Fibroblast of lung (primary cell): ENCODE data around the gene PADI1. TPM values are rescaled to one million over a fixed set of nuclear protein-coding genes. Genes with fewer than 3 reads are reported as not detected.

Experiments used
- DNase-seq, 2 donors: peaks; one replicate each; pipeline versions ENCODE4 v3.0.0 to v3.0.0-alpha.2; 2010; ENCODE audit warnings: low read depth in 2 of 2
- H2AFZ ChIP-seq: 2 replicates; pipeline ENCODE4 v1.5.1; 2012; ENCODE audit warnings: low read length, control low read depth, inconsistent platforms
- H3K27ac ChIP-seq: 2 replicates; pipeline ENCODE4 v1.5.1; 2011; ENCODE audit warnings: low read length, control low read depth; ENCODE audit not compliant: insufficient read depth
- H3K27me3 ChIP-seq: 2 replicates; pipeline ENCODE4 v1.5.1; 2011; ENCODE audit warnings: mild to moderate bottlenecking, low read length; ENCODE audit not compliant: control insufficient read depth, insufficient read depth
- H3K36me3 ChIP-seq: 2 replicates; pipeline ENCODE4 v1.5.1; 2011; ENCODE audit warnings: low read length; ENCODE audit not compliant: control insufficient read depth, insufficient read depth
- H3K4me1 ChIP-seq: 2 replicates; pipeline ENCODE4 v1.5.1; 2011; ENCODE audit warnings: low read length; ENCODE audit not compliant: control insufficient read depth, insufficient read depth; ENCODE audit errors: extremely low read depth
- H3K4me2 ChIP-seq: 2 replicates; pipeline ENCODE4 v1.5.1; 2011; ENCODE audit warnings: low read length, control low read depth; ENCODE audit not compliant: insufficient read depth; ENCODE audit errors: extremely low read depth
- H3K4me3 ChIP-seq, 4 experiments: fragments of 200-600 bp in 1 of 4; sonication (generic) in 1 of 4; replicated peaks in 1 of 4; 2 replicates each; pipeline ENCODE4 v1.5.1; 2011 to 2016; ENCODE audit warnings: low read length in 4 of 4, low read depth in 3 of 4, mild to moderate bottlenecking in 3 of 4, control low read depth in 2 of 4, inconsistent platforms in 1 of 4, mixed read lengths in 1 of 4; ENCODE audit not compliant: insufficient read depth in 1 of 4; ENCODE audit errors: control extremely low read depth in 1 of 4
- H3K79me2 ChIP-seq: 2 replicates; pipeline ENCODE4 v1.5.1; 2012; ENCODE audit warnings: mild to moderate bottlenecking, low read length, inconsistent platforms; ENCODE audit not compliant: control insufficient read depth, insufficient read depth
- H3K9ac ChIP-seq: 2 replicates; pipeline ENCODE4 v1.5.1; 2011; ENCODE audit warnings: mild to moderate bottlenecking, low read length, control low read depth; ENCODE audit not compliant: insufficient read depth
- H3K9me3 ChIP-seq: 2 replicates; pipeline ENCODE4 v1.5.1; 2012; ENCODE audit warnings: low read depth, low read length; ENCODE audit not compliant: control insufficient read depth, insufficient read depth
- H4K20me1 ChIP-seq: 2 replicates; pipeline ENCODE4 v1.5.1; 2011; ENCODE audit warnings: low read length; ENCODE audit not compliant: control insufficient read depth, insufficient read depth; ENCODE audit errors: extremely low read depth
- EZH2 ChIP-seq: IDR thresholded peaks from 2 replicates; pipeline ENCODE4 v1.5.1; 2012; ENCODE audit warnings: low read length, control low read depth, mild to moderate bottlenecking; ENCODE audit errors: missing control alignments
- polyA plus RNA-seq, 2 donors: library from polyadenylated mRNA; depleted of rRNA in 1 of 2; stranded (reverse) in 1 of 2; unstranded in 1 of 2; fragments of >200 nt; gene quantifications; 2 replicates each; pipeline ENCODE4 v1.2.1, GENCODE V29; 2011 to 2012; ENCODE audit warnings: missing spikeins in 1 of 2
- total RNA-seq: library from RNA; depleted of rRNA; stranded (reverse); fragments of >200 nt; gene quantifications from 2 replicates; pipeline ENCODE4 v1.2.1, GENCODE V29; 2014
- TF ChIP-seq, protein P1 (sequence below), 2 donors: IDR thresholded peaks in 1 of 2; conservative IDR thresholded peaks in 1 of 2; 1 replicate in 1 of 2; 2 replicates in 1 of 2; pipeline ENCODE4 v1.5.1; 2011 to 2012; ENCODE audit warnings: low read length in 2 of 2, control low read depth in 1 of 2, inconsistent platforms in 1 of 2, low read depth in 1 of 2, mild to moderate bottlenecking in 1 of 2

The PADI1 gene
- total and polyA plus RNA-seq, 2 donors (not counting 1 experiment from before 2014, with no cell fraction given) = not detected

DNA sequence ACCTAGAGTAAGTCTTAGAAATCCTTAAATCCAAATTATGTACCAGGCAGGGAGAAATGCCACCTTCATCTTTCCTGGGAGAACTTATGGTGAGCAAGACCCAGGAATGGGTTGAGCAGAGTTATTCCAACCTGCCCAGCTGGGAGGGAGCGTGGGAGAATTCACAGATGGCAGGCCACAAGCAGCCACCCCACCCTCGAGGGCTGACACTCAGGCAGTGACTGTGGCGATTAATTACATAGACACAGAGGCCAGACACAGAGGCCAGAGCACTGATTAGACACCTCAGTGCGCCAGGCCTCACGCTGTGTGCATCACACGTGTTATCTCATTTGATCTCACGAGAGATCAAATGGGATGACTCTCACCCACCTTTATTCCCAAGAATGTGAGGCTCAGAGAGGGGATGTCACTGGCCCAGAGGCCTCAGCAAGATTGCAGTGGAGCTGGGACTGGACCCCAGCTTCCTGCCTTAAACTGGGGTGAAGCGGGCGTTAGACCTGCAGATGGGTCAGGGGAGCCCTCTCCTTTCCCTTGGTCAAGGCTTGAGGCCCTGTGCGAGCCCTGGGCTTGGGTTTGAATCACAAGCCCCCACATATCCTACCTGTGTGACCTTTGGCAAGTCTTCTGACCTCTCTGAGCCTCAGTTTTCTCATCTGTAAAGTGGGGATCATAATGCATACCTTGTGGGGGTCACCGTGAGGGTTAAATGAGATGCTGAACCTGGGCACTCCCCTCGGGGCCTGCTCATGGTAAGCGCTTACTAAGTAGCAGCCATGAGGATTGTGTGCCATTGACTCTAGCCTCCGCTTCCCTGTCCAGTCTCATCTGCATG, 74.3 kb downstream of the PADI1 start:
- H3K36me3 ChIP-seq = no peaks in the 10 kb centered on the region
- no peaks in the 10 kb centered on the region for H4K20me1 ChIP-seq
- peaks cover under 1% of the 10 kb centered on the region for H3K27me3 ChIP-seq
- no peaks in the 10 kb centered on the region for H3K79me2 ChIP-seq
- peak in 1 of 2 donors; percentile 31 for DNase-seq
- no peak overlapping the region for H3K9ac ChIP-seq
- no peaks in the 10 kb centered on the region for H3K9me3 ChIP-seq
- no peak overlapping the region for H3K4me3 ChIP-seq
- H3K4me2 ChIP-seq = no peak overlapping the region
- H3K4me1 ChIP-seq = no peaks in the 10 kb centered on the region
- no peak overlapping the region for H3K27ac ChIP-seq
- H2AFZ ChIP-seq = no peak overlapping the region
- TF ChIP-seq, protein P1, sequence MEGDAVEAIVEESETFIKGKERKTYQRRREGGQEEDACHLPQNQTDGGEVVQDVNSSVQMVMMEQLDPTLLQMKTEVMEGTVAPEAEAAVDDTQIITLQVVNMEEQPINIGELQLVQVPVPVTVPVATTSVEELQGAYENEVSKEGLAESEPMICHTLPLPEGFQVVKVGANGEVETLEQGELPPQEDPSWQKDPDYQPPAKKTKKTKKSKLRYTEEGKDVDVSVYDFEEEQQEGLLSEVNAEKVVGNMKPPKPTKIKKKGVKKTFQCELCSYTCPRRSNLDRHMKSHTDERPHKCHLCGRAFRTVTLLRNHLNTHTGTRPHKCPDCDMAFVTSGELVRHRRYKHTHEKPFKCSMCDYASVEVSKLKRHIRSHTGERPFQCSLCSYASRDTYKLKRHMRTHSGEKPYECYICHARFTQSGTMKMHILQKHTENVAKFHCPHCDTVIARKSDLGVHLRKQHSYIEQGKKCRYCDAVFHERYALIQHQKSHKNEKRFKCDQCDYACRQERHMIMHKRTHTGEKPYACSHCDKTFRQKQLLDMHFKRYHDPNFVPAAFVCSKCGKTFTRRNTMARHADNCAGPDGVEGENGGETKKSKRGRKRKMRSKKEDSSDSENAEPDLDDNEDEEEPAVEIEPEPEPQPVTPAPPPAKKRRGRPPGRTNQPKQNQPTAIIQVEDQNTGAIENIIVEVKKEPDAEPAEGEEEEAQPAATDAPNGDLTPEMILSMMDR (conservative IDR thresholded peaks at IDR 0.05 in 1 of 2, IDR thresholded peaks at IDR 0.05 in 1 of 2; ENCODE audit: low read depth in 1 of 2, low read length in 2 of 2) = no peak
- TF ChIP-seq EZH2 = no peak

DNA sequence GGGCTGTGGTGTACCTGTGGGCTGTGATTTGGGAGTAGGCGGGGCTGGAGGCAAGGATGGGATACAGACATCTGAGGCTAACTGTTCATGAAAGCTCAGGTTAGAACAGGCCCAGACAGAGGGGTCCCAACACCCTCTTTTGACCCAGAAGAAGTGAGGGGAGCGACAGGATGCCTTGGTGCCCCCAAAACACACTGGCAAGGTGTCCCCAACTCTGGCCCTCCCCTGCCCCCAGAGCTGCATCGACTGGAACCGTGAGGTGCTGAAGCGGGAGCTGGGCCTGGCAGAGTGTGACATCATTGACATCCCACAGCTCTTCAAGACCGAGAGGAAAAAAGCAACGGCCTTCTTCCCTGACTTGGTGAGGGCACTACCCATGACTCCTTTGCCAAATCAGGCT, 75.5 kb downstream of the PADI1 start:
- Histone ChIP-seq H3K4me3 (no peak overlapping the region), H3K27me3 (peaks cover 5% of the 10 kb centered on the region), H3K9me3 (no peaks in the 10 kb centered on the region), H3K27ac (no peak overlapping the region), H4K20me1 (no peaks in the 10 kb centered on the region), H3K36me3 (no peaks in the 10 kb centered on the region), H3K9ac (no peak overlapping the region), H3K4me1 (no peaks in the 10 kb centered on the region), H3K79me2 (no peaks in the 10 kb centered on the region), H2AFZ (no peak overlapping the region), H3K4me2 (no peak overlapping the region)
- no peak for TF ChIP-seq EZH2
- TF ChIP-seq, protein P1 (conservative IDR thresholded peaks at IDR 0.05 in 1 of 2, IDR thresholded peaks at IDR 0.05 in 1 of 2; ENCODE audit: low read depth in 1 of 2, low read length in 2 of 2) = no peak
- DNase-seq = no peak

- Histone ChIP-seq H3K27me3 (peaks cover 5% of the 10 kb centered on the region), H3K4me2 (no peak overlapping the region), H2AFZ (no peak overlapping the region), H4K20me1 (no peaks in the 10 kb centered on the region), H3K36me3 (no peaks in the 10 kb centered on the region), H3K27ac (no peak overlapping the region), H3K79me2 (no peaks in the 10 kb centered on the region), H3K4me1 (no peaks in the 10 kb centered on the region), H3K9me3 (no peaks in the 10 kb centered on the region), H3K9ac (no peak overlapping the region), H3K4me3 (no peak overlapping the region)
- no peak for DNase-seq
- no peak for TF ChIP-seq EZH2
- TF ChIP-seq, protein P1 (conservative IDR thresholded peaks at IDR 0.05 in 1 of 2, IDR thresholded peaks at IDR 0.05 in 1 of 2; ENCODE audit: low read depth in 1 of 2, low read length in 2 of 2) = no peak
Observed at GRCh38 chr1:17280894-17281293, 76.0 kb downstream of the PADI1 start.
